Measurements from ENCODE around the gene RAB27A. TPM values are rescaled to one million over a fixed set of nuclear protein-coding genes. Genes with fewer than 3 reads are reported as not detected.

Gene RAB27A
- total RNA-seq, 1 experiment from 2014 or later: 12.3 TPM

DNA sequence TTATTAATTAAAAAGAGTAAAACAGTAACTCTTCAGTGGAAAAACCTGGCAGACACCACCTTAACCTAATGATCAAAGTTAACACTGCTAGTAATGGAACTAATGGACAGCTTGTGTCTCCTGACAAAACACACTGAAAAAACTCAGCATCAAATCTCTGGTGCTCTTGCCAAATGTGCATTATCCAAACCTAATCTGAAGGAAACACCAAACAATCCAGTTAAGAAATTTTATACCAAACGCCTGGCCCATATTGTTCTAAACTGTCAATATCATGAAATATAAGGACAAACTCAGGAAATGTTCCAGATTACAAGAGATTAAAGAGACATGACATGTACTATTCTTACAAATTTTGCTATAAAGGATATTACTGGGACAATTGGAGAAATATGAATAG lies 103.3 kb downstream of the RAB27A start:
- Histone ChIP-seq H3K27ac (no peak overlapping the region), H3K79me2 (ENCODE audit: low read depth) (peaks cover 38% of the 10 kb centered on the region), H3F3A (ENCODE audit: insufficient read depth, low read depth) (peaks cover 4% of the 10 kb centered on the region; the same call in 1 of the 2 replicates), H3K4me3 (no peak overlapping the region), H3K27me3 (ENCODE audit: insufficient read depth, low read depth) (no peaks in the 10 kb centered on the region), H4K20me1 (ENCODE audit: insufficient read depth) (peaks cover 59% of the 10 kb centered on the region), H3K36me3 (ENCODE audit: low read depth) (peaks cover 38% of the 10 kb centered on the region), H2AFZ (no peak overlapping the region), H3K9me2 (ENCODE audit: insufficient read depth) (no peaks in the 10 kb centered on the region), H3K9me3 (ENCODE audit: insufficient read depth, low read depth) (no peaks in the 10 kb centered on the region), H3K4me1 (replicated peaks; ENCODE audit: insufficient read depth) (no peaks in the 10 kb centered on the region), H3K4me2 (no peak overlapping the region)
- TF ChIP-seq, protein P1, sequence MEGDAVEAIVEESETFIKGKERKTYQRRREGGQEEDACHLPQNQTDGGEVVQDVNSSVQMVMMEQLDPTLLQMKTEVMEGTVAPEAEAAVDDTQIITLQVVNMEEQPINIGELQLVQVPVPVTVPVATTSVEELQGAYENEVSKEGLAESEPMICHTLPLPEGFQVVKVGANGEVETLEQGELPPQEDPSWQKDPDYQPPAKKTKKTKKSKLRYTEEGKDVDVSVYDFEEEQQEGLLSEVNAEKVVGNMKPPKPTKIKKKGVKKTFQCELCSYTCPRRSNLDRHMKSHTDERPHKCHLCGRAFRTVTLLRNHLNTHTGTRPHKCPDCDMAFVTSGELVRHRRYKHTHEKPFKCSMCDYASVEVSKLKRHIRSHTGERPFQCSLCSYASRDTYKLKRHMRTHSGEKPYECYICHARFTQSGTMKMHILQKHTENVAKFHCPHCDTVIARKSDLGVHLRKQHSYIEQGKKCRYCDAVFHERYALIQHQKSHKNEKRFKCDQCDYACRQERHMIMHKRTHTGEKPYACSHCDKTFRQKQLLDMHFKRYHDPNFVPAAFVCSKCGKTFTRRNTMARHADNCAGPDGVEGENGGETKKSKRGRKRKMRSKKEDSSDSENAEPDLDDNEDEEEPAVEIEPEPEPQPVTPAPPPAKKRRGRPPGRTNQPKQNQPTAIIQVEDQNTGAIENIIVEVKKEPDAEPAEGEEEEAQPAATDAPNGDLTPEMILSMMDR (conservative IDR thresholded peaks at IDR 0.05): no peak
- no peak for TF ChIP-seq EZH2 (IDR thresholded peaks at IDR 0.05; ENCODE audit: low read depth)
- ChIA-PET POLR2A (ENCODE audit: unreplicated experiment) (no interaction called here), CTCF (no interaction called here)
- intact Hi-C loops (cut with micrococcal nuclease; ENCODE audit: unreplicated experiment): no loop called here
- DNase-seq: no peak
- BruUV-seq (replicated peaks): no TSS peak

- TF ChIP-seq, protein P1 (conservative IDR thresholded peaks at IDR 0.05): no peak
- no peak for TF ChIP-seq EZH2 (IDR thresholded peaks at IDR 0.05; ENCODE audit: low read depth)
- H3K4me2 ChIP-seq: no peak overlapping the region
- H3F3A ChIP-seq (ENCODE audit: insufficient read depth, low read depth): no peaks in the 10 kb centered on the region
- CTCF ChIA-PET: no interaction called here
- H3K27me3 ChIP-seq (ENCODE audit: insufficient read depth, low read depth): no peaks in the 10 kb centered on the region
- no peaks in the 10 kb centered on the region for H3K9me3 ChIP-seq (ENCODE audit: insufficient read depth, low read depth)
- H3K4me3 ChIP-seq: no peak overlapping the region
- peaks cover 29% of the 10 kb centered on the region; the same call in 1 of the 2 replicates for H3K36me3 ChIP-seq (ENCODE audit: low read depth)
- no TSS peak for BruUV-seq (replicated peaks)
- H4K20me1 ChIP-seq (ENCODE audit: insufficient read depth): peaks cover 47% of the 10 kb centered on the region
- no peak overlapping the region for H2AFZ ChIP-seq
- H3K79me2 ChIP-seq (ENCODE audit: low read depth): peaks cover 22% of the 10 kb centered on the region; the same call in 1 of the 2 replicates
- DNase-seq: no peak
- intact Hi-C loops (cut with micrococcal nuclease; ENCODE audit: unreplicated experiment): no loop called here
- no peaks in the 10 kb centered on the region for H3K4me1 ChIP-seq (replicated peaks; ENCODE audit: insufficient read depth)
- no peak overlapping the region for H3K27ac ChIP-seq
- no peaks in the 10 kb centered on the region for H3K9me2 ChIP-seq (ENCODE audit: insufficient read depth)
- POLR2A ChIA-PET (ENCODE audit: unreplicated experiment): no interaction called here
Measured at GRCh38 chr15:55183679-55184078, 105.9 kb downstream of the RAB27A start.

- H3F3A ChIP-seq (ENCODE audit: insufficient read depth, low read depth): no peaks in the 10 kb centered on the region
- no peak overlapping the region for H2AFZ ChIP-seq
- intact Hi-C loops (cut with micrococcal nuclease; ENCODE audit: unreplicated experiment): no loop called here
- TF ChIP-seq, protein P1 (conservative IDR thresholded peaks at IDR 0.05): no peak
- no peak for TF ChIP-seq EZH2 (IDR thresholded peaks at IDR 0.05; ENCODE audit: low read depth)
- H3K4me1 ChIP-seq (replicated peaks; ENCODE audit: insufficient read depth): no peaks in the 10 kb centered on the region
- no peaks in the 10 kb centered on the region for H3K79me2 ChIP-seq (ENCODE audit: low read depth)
- peaks cover 13% of the 10 kb centered on the region; the same call in 1 of the 2 replicates for H4K20me1 ChIP-seq (ENCODE audit: insufficient read depth)
- BruUV-seq (replicated peaks): no TSS peak
- H3K9me3 ChIP-seq (ENCODE audit: insufficient read depth, low read depth): no peaks in the 10 kb centered on the region
- H3K27me3 ChIP-seq (ENCODE audit: insufficient read depth, low read depth): no peaks in the 10 kb centered on the region
- H3K4me3 ChIP-seq: no peak overlapping the region
- no peak for DNase-seq
- ChIA-PET POLR2A (ENCODE audit: unreplicated experiment) (no interaction called here), CTCF (interaction anchor here (0.6 kb wide), 1 partner anchor 168 kb away, joined by 3 read pairs; no protein-coding TSS in a partner anchor)
- peaks cover 22% of the 10 kb centered on the region; the same call in 1 of the 2 replicates for H3K36me3 ChIP-seq (ENCODE audit: low read depth)
- no peak overlapping the region for H3K27ac ChIP-seq
- H3K9me2 ChIP-seq (ENCODE audit: insufficient read depth): no peaks in the 10 kb centered on the region
- no peak overlapping the region for H3K4me2 ChIP-seq
Measured at GRCh38 chr15:55179141-55179540, 110.5 kb downstream of the RAB27A start.

Data from PC-9 (cell line).